Peyer's patch (tissue), 4 donors: ENCODE results near the gene PEMT.

ENCODE experiments used
- POLR2A ChIP-seq, 2 donors: fragments of 450-650 bp; IDR thresholded peaks; one replicate each; pipeline ENCODE4 v1.5.1; 2017; ENCODE audit warnings: antibody characterized with exemption in 2 of 2, mild to moderate bottlenecking in 2 of 2, moderate library complexity in 2 of 2
- TF ChIP-seq, protein P1 (sequence below), 6 experiments: fragments of 450-650 bp in 4 of 6; fragments of 200-600 bp in 2 of 6; sonication (generic) in 1 of 6; IDR thresholded peaks; one replicate each; pipeline ENCODE4 v1.5.1; 2017 to 2019; ENCODE audit warnings: antibody characterized with exemption in 6 of 6, mild to moderate bottlenecking in 3 of 6, moderate library complexity in 1 of 6

DNA sequence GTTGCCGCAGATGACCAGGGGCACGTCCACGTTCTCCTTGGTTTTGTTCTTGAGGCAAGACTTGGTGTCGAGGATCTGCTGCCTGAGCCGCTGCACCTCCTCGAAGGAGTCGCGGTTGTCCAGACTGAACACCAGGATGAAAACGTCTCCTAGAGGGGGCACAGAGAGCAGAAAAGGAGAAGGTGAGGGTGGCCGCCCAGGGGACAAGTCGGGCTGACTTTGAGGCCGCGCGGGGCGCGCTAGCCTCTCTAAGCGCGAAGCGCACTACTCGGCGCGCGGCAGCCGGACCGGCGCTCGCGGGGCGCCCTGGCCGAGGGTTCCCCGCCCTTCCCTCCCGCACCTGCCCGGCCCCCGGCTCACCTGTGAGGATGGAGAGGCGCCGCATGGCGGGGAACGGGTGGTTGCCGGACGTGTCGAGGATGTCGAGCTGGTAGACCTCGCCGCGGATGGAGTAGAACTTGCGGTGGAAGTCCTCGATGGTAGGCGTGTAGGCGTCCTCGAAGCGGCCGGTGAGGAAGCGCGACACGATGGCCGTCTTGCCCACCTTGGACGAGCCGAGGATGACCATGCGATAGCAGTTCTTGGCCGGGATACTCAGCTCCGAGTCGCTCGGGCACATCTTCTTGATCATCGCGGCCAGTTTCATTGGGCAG lies 95.8 kb downstream of the PEMT start:
- TF ChIP-seq, protein P1, sequence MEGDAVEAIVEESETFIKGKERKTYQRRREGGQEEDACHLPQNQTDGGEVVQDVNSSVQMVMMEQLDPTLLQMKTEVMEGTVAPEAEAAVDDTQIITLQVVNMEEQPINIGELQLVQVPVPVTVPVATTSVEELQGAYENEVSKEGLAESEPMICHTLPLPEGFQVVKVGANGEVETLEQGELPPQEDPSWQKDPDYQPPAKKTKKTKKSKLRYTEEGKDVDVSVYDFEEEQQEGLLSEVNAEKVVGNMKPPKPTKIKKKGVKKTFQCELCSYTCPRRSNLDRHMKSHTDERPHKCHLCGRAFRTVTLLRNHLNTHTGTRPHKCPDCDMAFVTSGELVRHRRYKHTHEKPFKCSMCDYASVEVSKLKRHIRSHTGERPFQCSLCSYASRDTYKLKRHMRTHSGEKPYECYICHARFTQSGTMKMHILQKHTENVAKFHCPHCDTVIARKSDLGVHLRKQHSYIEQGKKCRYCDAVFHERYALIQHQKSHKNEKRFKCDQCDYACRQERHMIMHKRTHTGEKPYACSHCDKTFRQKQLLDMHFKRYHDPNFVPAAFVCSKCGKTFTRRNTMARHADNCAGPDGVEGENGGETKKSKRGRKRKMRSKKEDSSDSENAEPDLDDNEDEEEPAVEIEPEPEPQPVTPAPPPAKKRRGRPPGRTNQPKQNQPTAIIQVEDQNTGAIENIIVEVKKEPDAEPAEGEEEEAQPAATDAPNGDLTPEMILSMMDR (IDR thresholded peaks at IDR 0.05), result no peak
- TF ChIP-seq POLR2A (IDR thresholded peaks at IDR 0.05), result no peak
